ENCODE data around the gene LRRC28. TPM values are rescaled to one million over a fixed set of nuclear protein-coding genes. Genes with fewer than 3 reads are reported as not detected.

Gene LRRC28
- total RNA-seq, 1 donor from 2014 or later, result 23.8 TPM

DNA sequence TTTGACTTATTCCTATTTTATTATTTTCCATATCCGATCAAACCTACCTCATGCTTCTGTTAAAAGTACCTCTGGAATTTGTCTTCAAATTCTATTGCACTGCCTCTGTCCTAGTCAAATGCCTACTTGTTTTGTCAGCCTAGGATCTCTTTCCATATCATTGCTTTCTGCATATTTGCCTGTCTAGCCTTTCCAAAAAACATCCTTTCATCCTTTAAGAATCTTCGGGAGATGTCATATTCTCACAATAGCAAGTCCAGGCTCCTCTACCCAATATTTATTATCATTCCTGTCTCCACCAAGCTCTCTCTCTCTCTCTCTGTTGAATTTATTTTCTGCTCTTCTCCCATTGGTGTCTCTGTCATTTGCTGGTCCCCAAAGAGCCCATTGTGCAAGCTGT is 80.1 kb downstream of the LRRC28 start:
- no peak for DNase-seq (ENCODE audit: extremely low spot score in 2 of 2)
- Histone ChIP-seq H3K27me3 (no peaks in the 10 kb centered on the region), H3K9me3 (no peaks in the 10 kb centered on the region), H3K36me3 (no peaks in the 10 kb centered on the region), H3K27ac (no peak overlapping the region), H3K4me3 (no peak overlapping the region), H3K4me1 (no peaks in the 10 kb centered on the region)
- intact Hi-C loops (cut with DNase I), result no loop called here
- TF ChIP-seq POLR2AphosphoS5 (IDR thresholded peaks at IDR 0.05; ENCODE audit: insufficient read depth in 1 of 2, low read depth in 1 of 2), result no peak
- TF ChIP-seq POLR2A (IDR thresholded peaks at IDR 0.05), result no peak
- TF ChIP-seq, protein P1, sequence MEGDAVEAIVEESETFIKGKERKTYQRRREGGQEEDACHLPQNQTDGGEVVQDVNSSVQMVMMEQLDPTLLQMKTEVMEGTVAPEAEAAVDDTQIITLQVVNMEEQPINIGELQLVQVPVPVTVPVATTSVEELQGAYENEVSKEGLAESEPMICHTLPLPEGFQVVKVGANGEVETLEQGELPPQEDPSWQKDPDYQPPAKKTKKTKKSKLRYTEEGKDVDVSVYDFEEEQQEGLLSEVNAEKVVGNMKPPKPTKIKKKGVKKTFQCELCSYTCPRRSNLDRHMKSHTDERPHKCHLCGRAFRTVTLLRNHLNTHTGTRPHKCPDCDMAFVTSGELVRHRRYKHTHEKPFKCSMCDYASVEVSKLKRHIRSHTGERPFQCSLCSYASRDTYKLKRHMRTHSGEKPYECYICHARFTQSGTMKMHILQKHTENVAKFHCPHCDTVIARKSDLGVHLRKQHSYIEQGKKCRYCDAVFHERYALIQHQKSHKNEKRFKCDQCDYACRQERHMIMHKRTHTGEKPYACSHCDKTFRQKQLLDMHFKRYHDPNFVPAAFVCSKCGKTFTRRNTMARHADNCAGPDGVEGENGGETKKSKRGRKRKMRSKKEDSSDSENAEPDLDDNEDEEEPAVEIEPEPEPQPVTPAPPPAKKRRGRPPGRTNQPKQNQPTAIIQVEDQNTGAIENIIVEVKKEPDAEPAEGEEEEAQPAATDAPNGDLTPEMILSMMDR (IDR thresholded peaks at IDR 0.05), result no peak

DNA sequence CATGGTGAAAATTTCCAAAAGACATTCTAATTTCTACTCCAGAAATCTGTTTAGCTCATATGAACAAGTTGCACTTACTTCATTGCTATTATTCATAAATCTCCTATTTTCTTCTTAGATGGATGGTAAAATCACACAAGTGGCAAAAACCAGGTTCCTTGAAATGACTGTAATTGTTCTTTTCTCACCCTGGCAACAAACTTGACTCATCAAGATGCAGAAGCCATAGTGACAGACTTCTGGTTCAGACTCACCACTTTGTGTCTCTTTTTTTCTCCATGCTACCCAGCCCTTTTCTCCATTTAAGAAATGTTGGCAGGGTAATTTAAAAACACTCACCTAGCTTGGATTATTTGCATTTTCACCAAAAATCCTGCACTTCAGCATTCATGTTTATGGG is 82.1 kb downstream of the LRRC28 start:
- H3K4me3 ChIP-seq, result no peak overlapping the region
- no peaks in the 10 kb centered on the region for H3K4me1 ChIP-seq
- H3K36me3 ChIP-seq, result no peaks in the 10 kb centered on the region
- no peaks in the 10 kb centered on the region for H3K27me3 ChIP-seq
- DNase-seq (ENCODE audit: extremely low spot score in 2 of 2), result no peak
- TF ChIP-seq POLR2AphosphoS5 (IDR thresholded peaks at IDR 0.05; ENCODE audit: insufficient read depth in 1 of 2, low read depth in 1 of 2), result no peak
- no peak for TF ChIP-seq POLR2A (IDR thresholded peaks at IDR 0.05)
- TF ChIP-seq, protein P1 (IDR thresholded peaks at IDR 0.05), result no peak
- H3K9me3 ChIP-seq, result no peaks in the 10 kb centered on the region
- no peak overlapping the region for H3K27ac ChIP-seq
- intact Hi-C loops (cut with DNase I), result no loop called here

- Histone ChIP-seq H3K4me1 (no peaks in the 10 kb centered on the region), H3K9me3 (no peaks in the 10 kb centered on the region), H3K27me3 (no peaks in the 10 kb centered on the region), H3K4me3 (no peak overlapping the region), H3K27ac (no peak overlapping the region), H3K36me3 (no peaks in the 10 kb centered on the region)
- TF ChIP-seq, protein P1 (IDR thresholded peaks at IDR 0.05), result no peak
- TF ChIP-seq POLR2AphosphoS5 (IDR thresholded peaks at IDR 0.05; ENCODE audit: insufficient read depth in 1 of 2, low read depth in 1 of 2) (no peak), POLR2A (IDR thresholded peaks at IDR 0.05) (no peak)
- intact Hi-C loops (cut with DNase I), result no loop called here
- DNase-seq (ENCODE audit: extremely low spot score in 2 of 2), result no peak
These were observed 82.7 kb downstream of the LRRC28 start for GRCh38 chr15:99333981-99334380.

GRCh38 chr15:99335508-99335907 is 84.2 kb downstream of the LRRC28 start:
- TF ChIP-seq POLR2AphosphoS5 (IDR thresholded peaks at IDR 0.05; ENCODE audit: insufficient read depth in 1 of 2, low read depth in 1 of 2) (no peak), POLR2A (IDR thresholded peaks at IDR 0.05) (no peak)
- TF ChIP-seq, protein P1 (IDR thresholded peaks at IDR 0.05), result no peak
- intact Hi-C loops (cut with DNase I), result no loop called here
- Histone ChIP-seq H3K4me3 (no peak overlapping the region), H3K27ac (no peak overlapping the region), H3K9me3 (no peaks in the 10 kb centered on the region), H3K36me3 (no peaks in the 10 kb centered on the region), H3K4me1 (no peaks in the 10 kb centered on the region), H3K27me3 (no peaks in the 10 kb centered on the region)
- DNase-seq (ENCODE audit: extremely low spot score in 2 of 2), result no peak

GRCh38 chr15:99336794-99337193 is 85.5 kb downstream of the LRRC28 start:
- no peaks in the 10 kb centered on the region for H3K27me3 ChIP-seq
- no peak overlapping the region for H3K27ac ChIP-seq
- TF ChIP-seq POLR2A (IDR thresholded peaks at IDR 0.05) (no peak), POLR2AphosphoS5 (IDR thresholded peaks at IDR 0.05; ENCODE audit: insufficient read depth in 1 of 2, low read depth in 1 of 2) (no peak)
- TF ChIP-seq, protein P1 (IDR thresholded peaks at IDR 0.05), result no peak
- no peak for DNase-seq (ENCODE audit: extremely low spot score in 2 of 2)
- intact Hi-C loops (cut with DNase I), result no loop called here
- peaks cover 1% of the 10 kb centered on the region for H3K4me1 ChIP-seq
- no peak overlapping the region for H3K4me3 ChIP-seq
- no peaks in the 10 kb centered on the region for H3K9me3 ChIP-seq
- no peaks in the 10 kb centered on the region for H3K36me3 ChIP-seq
